ENCODE data around the gene UBAC2. TPM values are rescaled to one million over a fixed set of nuclear protein-coding genes. Genes with fewer than 3 reads are reported as not detected.

The UBAC2 gene
- total and polyA plus RNA-seq, 10 donors, result 49.3 to 82.1 (median 66.2) TPM

- 73 to 81% (median 80%) methylated on average over 8 of the region's 8 CpGs for WGBS, 5 donors
- no peak overlapping the region for H3K4me3 ChIP-seq
- DNase-seq, result no peak
- H3K27ac ChIP-seq, result peak overlapping the region in 3 of 8 donors; percentile 11 to 31 (median 20)
- no peaks in the 10 kb centered on the region for H3K27me3 ChIP-seq (replicated peaks in 1 of 7)
- intact Hi-C loops (cut with DNase I; ENCODE audit: low total_unique reads), result loop anchor here (5.0 kb wide), 2 partner anchors 68 to 88 kb away; no protein-coding TSS in a partner anchor
- H3K9me3 ChIP-seq, result no peaks in the 10 kb centered on the region
- peaks cover 0 to 16% (median 8%) of the 10 kb centered on the region in 6 donors for H3K36me3 ChIP-seq
- no peak for TF ChIP-seq CTCF (IDR thresholded peaks at IDR 0.05 in 8 of 11, conservative IDR thresholded peaks at IDR 0.05 in 3 of 11)
- peaks cover 9 to 78% (median 54%) of the 10 kb centered on the region in 6 donors for H3K4me1 ChIP-seq
These were observed 64.6 kb downstream of the UBAC2 start for GRCh38 chr13:99265162-99265800.

GRCh38 chr13:99265821-99266426 is 65.3 kb downstream of the UBAC2 start:
- no peaks in the 10 kb centered on the region for H3K27me3 ChIP-seq (replicated peaks in 1 of 7)
- intact Hi-C loops (cut with DNase I; ENCODE audit: low total_unique reads), result loop anchor here (5.0 kb wide), 2 partner anchors 69 to 89 kb away; no protein-coding TSS in a partner anchor
- H3K36me3 ChIP-seq, result peaks cover 0 to 16% (median 8%) of the 10 kb centered on the region in 6 donors
- no peaks in the 10 kb centered on the region for H3K9me3 ChIP-seq
- WGBS, 5 donors, result 27 to 38% (median 38%) methylated on average over 3 of the region's 3 CpGs
- peaks cover 8 to 78% (median 54%) of the 10 kb centered on the region in 6 donors for H3K4me1 ChIP-seq
- no peak for DNase-seq
- H3K27ac ChIP-seq, result no peak overlapping the region
- TF ChIP-seq POLR2AphosphoS5 (IDR thresholded peaks at IDR 0.05), result no peak
- no peak for TF ChIP-seq POLR2A (IDR thresholded peaks at IDR 0.05)
- TF ChIP-seq CTCF (IDR thresholded peaks at IDR 0.05 in 8 of 11, conservative IDR thresholded peaks at IDR 0.05 in 3 of 11), result peak; percentile 50 to 83 (median 70)
- H3K4me3 ChIP-seq, result no peak overlapping the region

- Histone ChIP-seq H3K9me3 (no peaks in the 10 kb centered on the region), H3K4me3 (no peak overlapping the region), H3K27ac (no peak overlapping the region), H3K27me3 (replicated peaks in 1 of 7) (no peaks in the 10 kb centered on the region), H3K4me1 (peaks cover 8 to 78% (median 56%) of the 10 kb centered on the region in 6 donors), H3K36me3 (peaks cover 0 to 16% (median 8%) of the 10 kb centered on the region in 6 donors)
- DNase-seq, result no peak
- 78 to 91% (median 86%) methylated on average over 6 of the region's 6 CpGs for WGBS, 5 donors
- intact Hi-C loops (cut with DNase I; ENCODE audit: low total_unique reads), result loop anchor here (5.0 kb wide), 2 partner anchors 70 to 90 kb away; no protein-coding TSS in a partner anchor
- TF ChIP-seq POLR2A (IDR thresholded peaks at IDR 0.05), result no peak
- no peak for TF ChIP-seq CTCF (IDR thresholded peaks at IDR 0.05 in 8 of 11, conservative IDR thresholded peaks at IDR 0.05 in 3 of 11)
- TF ChIP-seq POLR2AphosphoS5 (IDR thresholded peaks at IDR 0.05), result no peak
These were observed 66.2 kb downstream of the UBAC2 start for GRCh38 chr13:99266827-99267226.

GRCh38 chr13:99267927-99268326 is 67.3 kb downstream of the UBAC2 start:
- no peaks in the 10 kb centered on the region for H3K27me3 ChIP-seq (replicated peaks in 1 of 7)
- WGBS, 5 donors, result 88 to 96% (median 92%) methylated on average over 4 of the region's 4 CpGs
- H3K4me1 ChIP-seq, result peaks cover 8 to 78% (median 61%) of the 10 kb centered on the region in 6 donors
- TF ChIP-seq POLR2A (IDR thresholded peaks at IDR 0.05), result no peak
- TF ChIP-seq CTCF (IDR thresholded peaks at IDR 0.05 in 8 of 11, conservative IDR thresholded peaks at IDR 0.05 in 3 of 11), result no peak
- no peak for TF ChIP-seq POLR2AphosphoS5 (IDR thresholded peaks at IDR 0.05)
- no peak for DNase-seq
- intact Hi-C loops (cut with DNase I; ENCODE audit: low total_unique reads), result loop anchor here (5.0 kb wide), 2 partner anchors 71 to 91 kb away; no protein-coding TSS in a partner anchor
- no peak overlapping the region for H3K27ac ChIP-seq
- peaks cover 0 to 9% (median 7%) of the 10 kb centered on the region in 8 donors for H3K9me3 ChIP-seq
- peaks cover 0 to 16% (median 8%) of the 10 kb centered on the region in 6 donors for H3K36me3 ChIP-seq
- H3K4me3 ChIP-seq, result no peak overlapping the region

Measured in spleen (tissue), 11 donors.